Ishikawa (cell line): ENCODE data around the gene EDN2.

Experiments
- CEBPB ChIP-seq: IDR thresholded peaks from 2 replicates; pipeline ENCODE4 v1.6.1; 2012
- CREB1 ChIP-seq: IDR thresholded peaks from 2 replicates; pipeline ENCODE4 v1.6.1; 2012; ENCODE audit warnings: low read depth
- EGR1 ChIP-seq: IDR thresholded peaks from 2 replicates; pipeline ENCODE4 v1.6.1; 2012
- EP300 ChIP-seq: IDR thresholded peaks from 2 replicates; pipeline ENCODE4 v1.6.1; 2012; ENCODE audit warnings: borderline replicate concordance
- FOXM1 ChIP-seq: IDR thresholded peaks from 2 replicates; pipeline ENCODE4 v1.6.1; 2012; ENCODE audit warnings: low read depth, borderline replicate concordance
- NFIC ChIP-seq: IDR thresholded peaks from 2 replicates; pipeline ENCODE4 v1.6.1; 2012
- RAD21 ChIP-seq: IDR thresholded peaks from 2 replicates; pipeline ENCODE4 v1.6.1; 2012; ENCODE audit warnings: low read depth
- TAF1 ChIP-seq: IDR thresholded peaks from 2 replicates; pipeline ENCODE4 v1.6.1; 2012; ENCODE audit warnings: low read depth, mild to moderate bottlenecking
- TCF12 ChIP-seq: IDR thresholded peaks from 2 replicates; pipeline ENCODE4 v1.6.1; 2012; ENCODE audit warnings: low read depth
- TEAD4 ChIP-seq: IDR thresholded peaks from 2 replicates; pipeline ENCODE4 v1.6.1; 2012
- YY1 ChIP-seq: IDR thresholded peaks from 2 replicates; pipeline ENCODE4 v1.6.1; 2012; ENCODE audit warnings: low read depth
- ZBTB7A ChIP-seq: IDR thresholded peaks from 2 replicates; pipeline ENCODE4 v1.6.1; 2012; ENCODE audit warnings: low read depth
- TF ChIP-seq, protein P1 (sequence below): IDR thresholded peaks from 2 replicates; pipeline ENCODE4 v1.6.1; 2012
- TF ChIP-seq, protein P2 (sequence below): IDR thresholded peaks from 2 replicates; pipeline ENCODE4 v1.6.1; 2012
- TF ChIP-seq, protein P3 (sequence below): IDR thresholded peaks from 2 replicates; pipeline ENCODE4 v1.6.1; 2012; ENCODE audit warnings: low read depth, mild to moderate bottlenecking

EDN2 gene

DNA sequence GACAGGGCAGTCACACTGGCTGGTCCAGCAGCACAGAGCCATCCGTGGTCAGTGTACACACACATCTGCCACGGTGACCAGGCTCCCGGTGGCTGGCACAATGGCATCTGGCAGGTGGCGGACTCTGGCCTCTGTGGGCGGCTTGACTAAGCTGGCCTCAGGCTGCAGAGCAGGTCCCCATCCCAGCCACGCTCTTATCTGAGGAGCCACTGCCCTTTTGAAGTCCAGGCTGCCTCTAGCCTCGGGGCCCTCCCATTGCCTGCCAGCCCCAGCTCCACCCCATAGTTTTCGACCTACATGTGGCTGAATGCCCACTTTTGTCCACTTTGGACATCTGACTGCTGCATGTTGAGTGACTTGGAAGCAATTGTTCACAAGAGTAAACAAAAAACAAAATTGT, 29.9 kb upstream of the EDN2 start:
- TF ChIP-seq EP300: no peak
- no peak for TF ChIP-seq RAD21
- TF ChIP-seq ZBTB7A: no peak

DNA sequence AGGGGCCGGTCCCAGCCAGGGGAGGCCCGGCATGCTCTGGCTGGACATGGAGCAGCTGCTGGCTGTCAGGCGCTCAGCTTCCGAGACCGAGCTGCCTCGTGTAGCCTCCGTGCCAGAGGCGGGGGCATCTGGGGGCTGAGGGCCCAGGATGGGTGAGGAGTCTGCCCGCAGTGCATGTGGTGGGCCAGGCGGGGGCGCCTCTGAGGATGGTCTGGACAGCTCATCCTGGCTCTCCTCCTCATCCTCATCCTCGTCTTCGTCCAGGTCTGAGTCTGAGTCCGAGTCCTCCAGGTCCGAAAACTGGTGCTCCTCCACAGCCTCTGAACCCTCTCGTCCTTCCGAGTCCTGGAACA, 28.9 kb upstream of the EDN2 start:
- TF ChIP-seq RAD21 (no peak; the same call in 1 of the 2 replicates), TAF1 (no peak), FOXM1 (no peak), ZBTB7A (no peak), TEAD4 (no peak), TCF12 (no peak), YY1 (no peak), NFIC (no peak), CEBPB (no peak), EGR1 (no peak), CREB1 (no peak)
- TF ChIP-seq, protein P1, sequence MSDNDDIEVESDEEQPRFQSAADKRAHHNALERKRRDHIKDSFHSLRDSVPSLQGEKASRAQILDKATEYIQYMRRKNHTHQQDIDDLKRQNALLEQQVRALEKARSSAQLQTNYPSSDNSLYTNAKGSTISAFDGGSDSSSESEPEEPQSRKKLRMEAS: no peak
- TF ChIP-seq, protein P2, sequence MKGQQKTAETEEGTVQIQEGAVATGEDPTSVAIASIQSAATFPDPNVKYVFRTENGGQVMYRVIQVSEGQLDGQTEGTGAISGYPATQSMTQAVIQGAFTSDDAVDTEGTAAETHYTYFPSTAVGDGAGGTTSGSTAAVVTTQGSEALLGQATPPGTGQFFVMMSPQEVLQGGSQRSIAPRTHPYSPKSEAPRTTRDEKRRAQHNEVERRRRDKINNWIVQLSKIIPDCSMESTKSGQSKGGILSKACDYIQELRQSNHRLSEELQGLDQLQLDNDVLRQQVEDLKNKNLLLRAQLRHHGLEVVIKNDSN: no peak
- TF ChIP-seq, protein P3, sequence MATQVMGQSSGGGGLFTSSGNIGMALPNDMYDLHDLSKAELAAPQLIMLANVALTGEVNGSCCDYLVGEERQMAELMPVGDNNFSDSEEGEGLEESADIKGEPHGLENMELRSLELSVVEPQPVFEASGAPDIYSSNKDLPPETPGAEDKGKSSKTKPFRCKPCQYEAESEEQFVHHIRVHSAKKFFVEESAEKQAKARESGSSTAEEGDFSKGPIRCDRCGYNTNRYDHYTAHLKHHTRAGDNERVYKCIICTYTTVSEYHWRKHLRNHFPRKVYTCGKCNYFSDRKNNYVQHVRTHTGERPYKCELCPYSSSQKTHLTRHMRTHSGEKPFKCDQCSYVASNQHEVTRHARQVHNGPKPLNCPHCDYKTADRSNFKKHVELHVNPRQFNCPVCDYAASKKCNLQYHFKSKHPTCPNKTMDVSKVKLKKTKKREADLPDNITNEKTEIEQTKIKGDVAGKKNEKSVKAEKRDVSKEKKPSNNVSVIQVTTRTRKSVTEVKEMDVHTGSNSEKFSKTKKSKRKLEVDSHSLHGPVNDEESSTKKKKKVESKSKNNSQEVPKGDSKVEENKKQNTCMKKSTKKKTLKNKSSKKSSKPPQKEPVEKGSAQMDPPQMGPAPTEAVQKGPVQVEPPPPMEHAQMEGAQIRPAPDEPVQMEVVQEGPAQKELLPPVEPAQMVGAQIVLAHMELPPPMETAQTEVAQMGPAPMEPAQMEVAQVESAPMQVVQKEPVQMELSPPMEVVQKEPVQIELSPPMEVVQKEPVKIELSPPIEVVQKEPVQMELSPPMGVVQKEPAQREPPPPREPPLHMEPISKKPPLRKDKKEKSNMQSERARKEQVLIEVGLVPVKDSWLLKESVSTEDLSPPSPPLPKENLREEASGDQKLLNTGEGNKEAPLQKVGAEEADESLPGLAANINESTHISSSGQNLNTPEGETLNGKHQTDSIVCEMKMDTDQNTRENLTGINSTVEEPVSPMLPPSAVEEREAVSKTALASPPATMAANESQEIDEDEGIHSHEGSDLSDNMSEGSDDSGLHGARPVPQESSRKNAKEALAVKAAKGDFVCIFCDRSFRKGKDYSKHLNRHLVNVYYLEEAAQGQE: no peak

DNA sequence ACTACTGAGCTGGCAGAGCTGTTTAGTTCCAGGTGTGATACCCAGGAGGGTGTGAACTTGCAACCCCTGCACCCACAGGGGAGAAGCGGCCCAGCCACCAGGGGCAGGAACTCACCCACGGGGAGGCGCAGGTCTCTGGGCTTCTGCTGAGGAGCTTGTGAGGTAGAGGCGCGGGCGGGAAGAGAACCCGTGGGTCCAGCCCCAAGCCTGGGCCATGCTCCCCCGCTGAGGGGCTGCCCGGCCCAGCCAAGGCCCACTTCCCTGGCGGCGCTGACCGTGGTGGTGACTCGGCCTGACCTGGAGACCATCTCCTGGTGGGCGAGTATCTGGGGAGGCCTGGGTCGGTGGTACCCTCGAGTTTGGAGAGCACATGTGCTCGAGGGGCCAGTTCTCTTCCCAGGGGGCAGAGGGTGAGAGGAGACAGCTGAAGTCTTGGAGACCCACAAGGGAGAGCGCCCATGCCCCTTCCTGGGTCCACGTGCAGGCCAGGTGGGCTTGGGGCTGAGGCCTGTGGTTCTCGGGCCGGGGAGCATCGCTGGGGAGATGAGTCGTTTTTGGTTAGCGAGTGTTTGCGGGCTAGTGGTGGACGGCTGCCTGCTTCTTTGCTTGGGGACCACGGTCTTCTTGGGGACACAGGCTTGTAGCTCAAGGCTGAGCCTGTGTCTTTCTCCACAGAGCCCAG, 28.4 kb upstream of the EDN2 start:
- TF ChIP-seq, protein P3: peak; percentile 43; the same call in 1 of the 2 replicates
- no peak for TF ChIP-seq EGR1

DNA sequence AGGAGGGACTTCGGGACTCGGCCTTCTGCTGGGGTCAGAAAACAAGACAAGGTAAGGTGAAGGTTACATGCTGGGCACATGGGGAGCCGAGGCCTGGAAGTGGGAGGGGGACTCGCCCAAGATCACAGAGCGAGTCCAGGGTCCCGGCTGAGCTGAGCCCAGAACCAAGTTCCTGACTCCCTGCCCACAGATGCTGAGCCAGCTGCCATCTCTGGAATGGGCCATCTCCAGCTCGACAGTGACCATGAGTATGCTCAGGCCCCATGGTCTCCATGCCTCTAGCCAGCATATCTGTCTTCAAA, 26.7 kb upstream of the EDN2 start:
- no peak for TF ChIP-seq NFIC

DNA sequence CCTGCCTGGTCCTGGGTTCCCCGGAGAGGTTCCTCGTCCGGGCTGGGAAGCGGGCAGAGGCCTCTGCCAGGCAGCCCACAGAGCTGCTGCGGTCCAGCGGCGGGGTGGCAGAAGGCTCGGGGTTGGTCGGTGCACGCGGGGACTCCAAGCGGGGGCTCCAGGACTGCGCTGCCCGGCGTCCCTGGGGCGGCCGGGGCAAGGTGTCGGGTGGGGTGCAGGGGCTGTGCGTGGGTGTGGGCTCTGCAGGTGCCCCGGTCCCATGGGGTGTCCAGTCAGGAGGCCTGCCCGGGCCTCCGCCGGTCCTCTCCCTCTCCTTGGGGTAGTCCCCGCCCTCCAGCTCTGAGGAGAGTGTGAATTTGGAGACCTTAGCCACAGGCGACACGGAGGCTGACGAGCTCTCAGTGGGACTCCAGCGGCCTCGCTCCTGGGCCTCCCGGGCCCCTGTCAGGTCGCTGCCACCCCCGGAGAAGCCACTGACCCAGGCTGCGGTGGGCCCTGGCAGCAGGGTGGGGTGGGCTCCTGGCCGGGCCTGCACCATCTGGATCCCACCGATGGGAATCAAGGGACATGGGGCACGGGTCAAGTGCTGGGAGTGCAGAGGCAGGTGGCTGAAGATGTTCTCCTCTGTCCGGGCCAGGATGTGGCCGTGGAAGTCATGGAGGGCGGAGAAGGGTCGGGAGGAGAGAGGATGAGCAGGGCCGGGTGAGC, 26.2 kb upstream of the EDN2 start:
- no peak for TF ChIP-seq TAF1
- no peak for TF ChIP-seq FOXM1
- TF ChIP-seq CREB1: no peak
- TF ChIP-seq NFIC: no peak
- TF ChIP-seq, protein P2: no peak
- TF ChIP-seq, protein P1: no peak
- no peak for TF ChIP-seq RAD21
- no peak for TF ChIP-seq YY1
- TF ChIP-seq, protein P3: no peak
